ENCODE data around the gene HPSE2. TPM values are rescaled to one million over a fixed set of nuclear protein-coding genes. Genes with fewer than 3 reads are reported as not detected.
A peak's percentile ranks its signal among the peaks of the same experiment; 100 is the strongest.
"Not testable (repeated sequence)": the region's sequence is repeated elsewhere in the genome, so short reads cannot be mapped to it uniquely, and the experiment has no call there.

The HPSE2 gene
- total and polyA plus RNA-seq, 12 donors: 0.04 to 0.24 (median 0.13) TPM; not detected in 6

- no peak for ATAC-seq
- no peak for TF ChIP-seq CTCF (IDR thresholded peaks at IDR 0.05)
- H3K27me3 ChIP-seq: peaks cover 0 to 5% (median 0%) of the 10 kb centered on the region in 7 donors
- DNase-seq: no peak
- H3K4me1 ChIP-seq: no peaks in the 10 kb centered on the region
- H3K4me3 ChIP-seq: no peak overlapping the region
- no peak overlapping the region for H3K27ac ChIP-seq
- intact Hi-C loops (cut with DNase I): no loop called here
- no peaks in the 10 kb centered on the region for H3K9me3 ChIP-seq
- 66 to 68% methylated on average over 3 of the region's 3 CpGs for WGBS, 2 donors
- H3K36me3 ChIP-seq: no peaks in the 10 kb centered on the region
These were observed 325.1 kb downstream of the HPSE2 start for GRCh38 chr10:98910546-98910945.

DNA sequence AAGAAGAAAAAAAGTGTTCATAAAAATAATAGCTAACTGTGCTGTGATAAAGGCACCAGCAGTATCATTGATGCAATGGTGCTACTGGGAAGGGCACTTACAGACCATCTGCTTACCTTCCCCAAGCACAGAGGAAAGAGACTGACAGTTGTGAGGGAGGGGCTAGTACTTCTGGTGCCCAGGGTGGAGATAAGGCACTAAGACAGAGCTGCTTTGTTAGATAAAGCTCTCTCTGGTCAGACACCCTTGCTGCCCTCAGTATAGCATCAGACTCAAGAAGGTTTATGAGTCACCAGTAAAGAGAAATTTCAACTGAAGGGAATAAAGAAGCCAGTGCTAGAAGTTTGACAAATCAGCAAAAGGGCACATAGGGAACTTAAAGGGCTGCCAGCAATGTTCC, 325.6 kb downstream of the HPSE2 start:
- H3K27ac ChIP-seq: no peak overlapping the region
- no peaks in the 10 kb centered on the region for H3K4me1 ChIP-seq
- intact Hi-C loops (cut with DNase I): no loop called here
- no peaks in the 10 kb centered on the region for H3K36me3 ChIP-seq
- TF ChIP-seq CTCF (IDR thresholded peaks at IDR 0.05): no peak
- DNase-seq (no peak), ATAC-seq (peak in 1 of 8 donors; percentile 47)
- H3K4me3 ChIP-seq: no peak overlapping the region
- H3K9me3 ChIP-seq: no peaks in the 10 kb centered on the region
- peaks cover 0 to 5% (median 0%) of the 10 kb centered on the region in 7 donors for H3K27me3 ChIP-seq

GRCh38 chr10:98908868-98909267, 326.8 kb downstream of the HPSE2 start:
- TF ChIP-seq CTCF (IDR thresholded peaks at IDR 0.05): no peak

DNA sequence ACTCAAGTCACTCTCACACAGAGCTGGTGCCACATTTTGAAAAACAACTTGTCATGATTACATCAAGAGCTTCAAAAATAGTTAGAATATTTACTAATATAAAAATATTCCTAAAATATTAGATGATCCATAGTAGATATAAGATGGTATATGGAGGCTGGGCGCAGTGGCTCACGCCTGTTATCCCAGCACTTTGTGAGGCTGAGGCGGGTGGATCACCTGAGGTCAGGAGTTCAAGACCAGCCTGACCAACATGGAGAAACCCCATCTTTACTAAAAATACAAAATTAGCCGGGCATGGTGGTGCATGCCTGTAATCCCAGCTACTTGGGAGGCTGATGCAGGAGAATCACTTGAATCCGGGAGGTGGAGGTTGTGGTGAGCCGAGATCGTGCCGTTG, 327.4 kb downstream of the HPSE2 start:
- ATAC-seq; H3K4me3 ChIP-seq; DNase-seq; H3K4me1 ChIP-seq; H3K9me3 ChIP-seq; H3K27me3 ChIP-seq; H3K27ac ChIP-seq; H3K36me3 ChIP-seq; intact Hi-C loops (cut with DNase I): not testable (repeated sequence)
- WGBS, 2 donors: 89 to 92% methylated on average over 8 of the region's 8 CpGs

More at GRCh38 chr10:98908868-98909267, 326.8 kb downstream of the HPSE2 start:
- H3K4me3 ChIP-seq: no peak overlapping the region
- WGBS, 2 donors: 70 to 72% methylated on average over 3 of the region's 3 CpGs
- H3K27ac ChIP-seq: no peak overlapping the region
- no peaks in the 10 kb centered on the region for H3K9me3 ChIP-seq
- ATAC-seq (no peak), DNase-seq (no peak)
- intact Hi-C loops (cut with DNase I): no loop called here
- peaks cover 0 to 5% (median 0%) of the 10 kb centered on the region in 7 donors for H3K27me3 ChIP-seq
- no peaks in the 10 kb centered on the region for H3K4me1 ChIP-seq
- no peaks in the 10 kb centered on the region for H3K36me3 ChIP-seq

DNA sequence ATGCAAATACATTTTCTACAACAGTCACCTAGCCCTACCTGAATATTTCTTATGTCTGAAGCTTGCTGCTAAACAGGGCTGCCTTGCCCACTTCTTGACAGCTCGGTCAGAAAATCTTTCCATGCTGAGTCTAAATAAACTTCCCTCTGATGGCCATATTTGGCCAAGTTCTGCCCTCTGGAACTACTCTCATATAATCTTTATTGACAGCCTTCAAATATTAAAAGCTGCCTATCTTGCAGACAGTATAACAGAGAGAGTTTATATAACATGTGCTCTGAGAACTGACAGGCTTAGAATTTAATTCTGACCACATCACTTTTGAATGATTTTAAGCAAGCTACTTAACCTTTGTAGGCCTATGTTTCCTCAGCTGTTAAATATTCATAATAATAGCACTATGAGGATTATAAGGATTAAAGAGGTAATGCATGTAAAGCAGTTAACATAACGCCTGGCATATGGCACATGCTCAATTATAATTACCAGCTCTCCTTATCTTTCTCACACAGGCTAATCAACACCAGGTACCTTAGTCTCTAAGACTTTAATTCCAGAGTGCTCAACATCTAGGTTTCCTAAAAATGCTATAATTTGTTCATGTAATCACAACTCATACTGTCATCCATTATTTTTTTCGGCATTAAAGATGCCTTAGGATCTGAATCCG, 334.1 kb downstream of the HPSE2 start:
- no peaks in the 10 kb centered on the region for H3K4me1 ChIP-seq
- intact Hi-C loops (cut with DNase I): no loop called here
- no peak overlapping the region for H3K27ac ChIP-seq
- H3K27me3 ChIP-seq: no peaks in the 10 kb centered on the region
- no peaks in the 10 kb centered on the region for H3K9me3 ChIP-seq
- H3K4me3 ChIP-seq: no peak overlapping the region
- WGBS, 2 donors: 70 to 75% methylated on average over 4 of the region's 4 CpGs
- H3K36me3 ChIP-seq: no peaks in the 10 kb centered on the region
- DNase-seq: no peak
- ATAC-seq: no peak
- TF ChIP-seq CTCF (IDR thresholded peaks at IDR 0.05): no peak

All from heart right ventricle (tissue), 16 donors.